ENCODE data around the gene UBAP2L.
A peak's percentile ranks its signal among the peaks of the same experiment; 100 is the strongest.
"Not testable (repeated sequence)": the region's sequence is repeated elsewhere in the genome, so short reads cannot be mapped to it uniquely, and the experiment has no call there.

The UBAP2L gene

GRCh38 chr1:154276797-154277196, 56.0 kb downstream of the UBAP2L start:
- Histone ChIP-seq H4K91ac (ENCODE audit: low read depth, low read length) (no peak overlapping the region), H3K79me1 (ENCODE audit: low read length) (peaks cover 5% of the 10 kb centered on the region), H3K27ac (ENCODE audit: low read depth, low read length) (no peak overlapping the region), H3K4ac (ENCODE audit: low read depth, low read length) (no peak overlapping the region), H4K8ac (ENCODE audit: low read depth, low read length) (no peak overlapping the region), H3K23ac (ENCODE audit: low read length) (no peak overlapping the region), H3K4me2 (ENCODE audit: low read length) (no peak overlapping the region), H2AK5ac (ENCODE audit: low read length) (no peak overlapping the region), H3K9ac (ENCODE audit: low read length) (no peak overlapping the region), H2BK5ac (ENCODE audit: low read depth, low read length, poor library complexity) (no peak overlapping the region), H3K9me3 (ENCODE audit: insufficient read depth, low read depth, low read length) (no peaks in the 10 kb centered on the region), H3K4me3 (ENCODE audit: low read depth, low read length) (no peak overlapping the region), H2BK120ac (ENCODE audit: insufficient read depth, low read length, poor library complexity) (no peak overlapping the region), H3K79me2 (ENCODE audit: control insufficient read depth, insufficient read depth, low read length, poor library complexity) (peaks cover 4% of the 10 kb centered on the region), H3K27me3 (ENCODE audit: insufficient read depth, low read length) (no peaks in the 10 kb centered on the region), H3K36me3 (ENCODE audit: control insufficient read depth in 1 of 2, insufficient read depth in 2 of 2, low read length in 2 of 2) (peaks cover 12% of the 10 kb centered on the region in 2 experiments), H2BK12ac (ENCODE audit: low read length) (no peak overlapping the region), H4K12ac (ENCODE audit: low read depth, low read length) (no peak overlapping the region), H2AFZ (ENCODE audit: insufficient read depth, low read length, poor library complexity) (no peak overlapping the region), H3K14ac (ENCODE audit: low read length) (no peak overlapping the region), H3K18ac (ENCODE audit: low read length) (no peak overlapping the region), H3K4me1 (ENCODE audit: control insufficient read depth in 1 of 2, insufficient read depth in 2 of 2, low read length in 2 of 2) (peaks cover 2 to 4% of the 10 kb centered on the region in 2 experiments)
- no CpG with 5 or more reads among the region's 7 CpGs for WGBS (ENCODE audit: extremely low coverage, insufficient coverage, insufficient read length)
- peak in 1 of 2 donors; percentile 29 for DNase-seq

DNA sequence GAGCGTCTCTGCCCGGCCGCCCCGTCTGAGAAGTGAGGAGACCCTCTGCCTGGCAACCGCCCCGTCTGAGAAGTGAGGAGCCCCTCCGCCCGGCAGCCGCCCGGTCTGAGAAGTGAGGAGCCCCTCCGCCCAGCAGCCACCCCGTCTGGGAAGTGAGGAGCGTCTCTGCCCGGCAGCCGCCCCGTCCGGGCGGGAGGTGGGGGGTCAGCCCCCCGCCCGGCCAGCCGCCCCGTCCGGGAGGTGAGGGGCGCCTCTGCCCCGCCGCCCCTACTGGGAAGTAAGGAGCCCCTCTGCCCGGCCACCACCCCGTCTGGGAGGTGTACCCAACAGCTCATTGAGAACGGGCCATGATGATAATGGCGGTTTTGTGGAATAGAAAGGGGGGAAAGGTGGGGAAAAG, 66.8 kb downstream of the UBAP2L start:
- H3K4ac ChIP-seq (ENCODE audit: low read depth, low read length); H4K12ac ChIP-seq (ENCODE audit: low read depth, low read length); H3K79me2 ChIP-seq (ENCODE audit: control insufficient read depth, insufficient read depth, low read length, poor library complexity); H3K9me3 ChIP-seq (ENCODE audit: insufficient read depth, low read depth, low read length); H3K27me3 ChIP-seq (ENCODE audit: insufficient read depth, low read length); H3K9ac ChIP-seq (ENCODE audit: low read length); H4K91ac ChIP-seq (ENCODE audit: low read depth, low read length); H3K36me3 ChIP-seq (ENCODE audit: control insufficient read depth in 1 of 2, insufficient read depth in 2 of 2, low read length in 2 of 2); H3K4me1 ChIP-seq (ENCODE audit: control insufficient read depth in 1 of 2, insufficient read depth in 2 of 2, low read length in 2 of 2); H3K14ac ChIP-seq (ENCODE audit: low read length); H2BK5ac ChIP-seq (ENCODE audit: low read depth, low read length, poor library complexity); H3K4me3 ChIP-seq (ENCODE audit: low read depth, low read length); H3K4me2 ChIP-seq (ENCODE audit: low read length); H3K79me1 ChIP-seq (ENCODE audit: low read length); H3K27ac ChIP-seq (ENCODE audit: low read depth, low read length); H2AK5ac ChIP-seq (ENCODE audit: low read length); H2AFZ ChIP-seq (ENCODE audit: insufficient read depth, low read length, poor library complexity); DNase-seq; H3K23ac ChIP-seq (ENCODE audit: low read length); H2BK12ac ChIP-seq (ENCODE audit: low read length); H2BK120ac ChIP-seq (ENCODE audit: insufficient read depth, low read length, poor library complexity); H4K8ac ChIP-seq (ENCODE audit: low read depth, low read length); H3K18ac ChIP-seq (ENCODE audit: low read length): not testable (repeated sequence)
- WGBS (ENCODE audit: extremely low coverage, insufficient coverage, insufficient read length) = no CpG with 5 or more reads among the region's 30 CpGs

GRCh38 chr1:154288661-154289060, 67.9 kb downstream of the UBAP2L start:
- Histone ChIP-seq H3K4ac (ENCODE audit: low read depth, low read length) (no peak overlapping the region), H3K14ac (ENCODE audit: low read length) (no peak overlapping the region), H3K18ac (ENCODE audit: low read length) (no peak overlapping the region), H2AK5ac (ENCODE audit: low read length) (no peak overlapping the region), H4K8ac (ENCODE audit: low read depth, low read length) (no peak overlapping the region), H2BK120ac (ENCODE audit: insufficient read depth, low read length, poor library complexity) (no peak overlapping the region), H2BK5ac (ENCODE audit: low read depth, low read length, poor library complexity) (no peak overlapping the region), H3K27me3 (ENCODE audit: insufficient read depth, low read length) (no peaks in the 10 kb centered on the region), H3K4me1 (ENCODE audit: control insufficient read depth in 1 of 2, insufficient read depth in 2 of 2, low read length in 2 of 2) (no peaks in the 10 kb centered on the region), H2AFZ (ENCODE audit: insufficient read depth, low read length, poor library complexity) (no peak overlapping the region), H4K91ac (ENCODE audit: low read depth, low read length) (no peak overlapping the region), H2BK12ac (ENCODE audit: low read length) (no peak overlapping the region), H3K36me3 (ENCODE audit: control insufficient read depth in 1 of 2, insufficient read depth in 2 of 2, low read length in 2 of 2) (no peaks in the 10 kb centered on the region), H3K23ac (ENCODE audit: low read length) (no peak overlapping the region), H4K12ac (ENCODE audit: low read depth, low read length) (no peak overlapping the region), H3K9me3 (ENCODE audit: insufficient read depth, low read depth, low read length) (peaks cover 2% of the 10 kb centered on the region), H3K4me3 (ENCODE audit: low read depth, low read length) (no peak overlapping the region), H3K4me2 (ENCODE audit: low read length) (no peak overlapping the region), H3K79me2 (ENCODE audit: control insufficient read depth, insufficient read depth, low read length, poor library complexity) (no peaks in the 10 kb centered on the region), H3K79me1 (ENCODE audit: low read length) (no peaks in the 10 kb centered on the region), H3K27ac (ENCODE audit: low read depth, low read length) (no peak overlapping the region), H3K9ac (ENCODE audit: low read length) (no peak overlapping the region)
- DNase-seq = no peak
- WGBS (ENCODE audit: extremely low coverage, insufficient coverage, insufficient read length) = no CpG with 5 or more reads among the region's 3 CpGs

- H3K14ac ChIP-seq (ENCODE audit: low read length) = no peak overlapping the region
- H3K4me1 ChIP-seq (ENCODE audit: control insufficient read depth in 1 of 2, insufficient read depth in 2 of 2, low read length in 2 of 2) = no peaks in the 10 kb centered on the region
- no peak overlapping the region for H3K27ac ChIP-seq (ENCODE audit: low read depth, low read length)
- no peak overlapping the region for H2AFZ ChIP-seq (ENCODE audit: insufficient read depth, low read length, poor library complexity)
- H3K4ac ChIP-seq (ENCODE audit: low read depth, low read length) = no peak overlapping the region
- H2BK5ac ChIP-seq (ENCODE audit: low read depth, low read length, poor library complexity) = no peak overlapping the region
- no CpG with 5 or more reads among the region's 1 CpG for WGBS (ENCODE audit: extremely low coverage, insufficient coverage, insufficient read length)
- peaks cover 5% of the 10 kb centered on the region for H3K9me3 ChIP-seq (ENCODE audit: insufficient read depth, low read depth, low read length)
- H4K12ac ChIP-seq (ENCODE audit: low read depth, low read length) = no peak overlapping the region
- H2AK5ac ChIP-seq (ENCODE audit: low read length) = no peak overlapping the region
- no peaks in the 10 kb centered on the region for H3K79me2 ChIP-seq (ENCODE audit: control insufficient read depth, insufficient read depth, low read length, poor library complexity)
- no peak overlapping the region for H2BK12ac ChIP-seq (ENCODE audit: low read length)
- no peak overlapping the region for H4K8ac ChIP-seq (ENCODE audit: low read depth, low read length)
- H2BK120ac ChIP-seq (ENCODE audit: insufficient read depth, low read length, poor library complexity) = no peak overlapping the region
- peaks cover 0 to 2% of the 10 kb centered on the region in 2 experiments for H3K36me3 ChIP-seq (ENCODE audit: control insufficient read depth in 1 of 2, insufficient read depth in 2 of 2, low read length in 2 of 2)
- no peak overlapping the region for H4K91ac ChIP-seq (ENCODE audit: low read depth, low read length)
- H3K23ac ChIP-seq (ENCODE audit: low read length) = no peak overlapping the region
- no peaks in the 10 kb centered on the region for H3K79me1 ChIP-seq (ENCODE audit: low read length)
- H3K4me3 ChIP-seq (ENCODE audit: low read depth, low read length) = no peak overlapping the region
- no peak for DNase-seq
- no peak overlapping the region for H3K4me2 ChIP-seq (ENCODE audit: low read length)
- H3K27me3 ChIP-seq (ENCODE audit: insufficient read depth, low read length) = no peaks in the 10 kb centered on the region
- no peak overlapping the region for H3K9ac ChIP-seq (ENCODE audit: low read length)
- no peak overlapping the region for H3K18ac ChIP-seq (ENCODE audit: low read length)
Measured at GRCh38 chr1:154290921-154291320, 70.2 kb downstream of the UBAP2L start.
